HepG2 (cell line): ENCODE data around the gene NUFIP2. TPM values are rescaled to one million over a fixed set of nuclear protein-coding genes. Genes with fewer than 3 reads are reported as not detected.

ENCODE experiments used
- CBFB ChIP-seq: sonication (generic); formaldehyde crosslinking; IDR thresholded peaks from 2 replicates; pipeline ENCODE4 v1.4.0; 2020; ENCODE audit warnings: missing genetic modification reagents
- CHD2 ChIP-seq: IDR thresholded peaks from 2 replicates; pipeline ENCODE4 v1.6.1; 2011; ENCODE audit warnings: low read depth, low read length, improper control_type of control experiment
- JDP2 ChIP-seq: sonication (generic); formaldehyde crosslinking; IDR thresholded peaks from 2 replicates; pipeline ENCODE4 v1.8.1; 2022; ENCODE audit warnings: missing genetic modification reagents, borderline replicate concordance
- KLF15 ChIP-seq: sonication (generic); formaldehyde crosslinking; IDR thresholded peaks from 2 replicates; pipeline ENCODE4 v1.8.1; 2023; ENCODE audit warnings: borderline replicate concordance, mild to moderate bottlenecking, inconsistent platforms, missing genetic modification reagents, mixed read lengths
- KLF9 ChIP-seq: IDR thresholded peaks from 2 replicates; pipeline ENCODE4 v1.6.1; 2016; ENCODE audit warnings: low read depth
- NFE2 ChIP-seq: sonication (generic); formaldehyde crosslinking; IDR thresholded peaks from 2 replicates; pipeline ENCODE4 v1.4.0; 2020; ENCODE audit warnings: missing genetic modification reagents
- NFKB2 ChIP-seq: sonication (generic); formaldehyde crosslinking; IDR thresholded peaks from 2 replicates; pipeline ENCODE4 v1.4.0; 2020; ENCODE audit warnings: missing genetic modification reagents, borderline replicate concordance
- PHF8 ChIP-seq: sonication (generic); formaldehyde crosslinking; IDR thresholded peaks from 2 replicates; pipeline ENCODE4 v1.5.0; 2020; ENCODE audit warnings: missing genetic modification reagents
- PPARG ChIP-seq: conservative IDR thresholded peaks from 2 replicates; pipeline ENCODE4 v1.6.1; 2016; ENCODE audit warnings: missing biosample characterization, missing genetic modification reagents
- SIX1 ChIP-seq: sonication (generic); formaldehyde crosslinking; IDR thresholded peaks from 2 replicates; pipeline ENCODE4 v1.4.0; 2020; ENCODE audit warnings: missing genetic modification reagents, borderline replicate concordance
- SNAI1 ChIP-seq: sonication (generic); formaldehyde crosslinking; IDR thresholded peaks from 2 replicates; pipeline ENCODE4 v1.5.0; 2020; ENCODE audit warnings: mild to moderate bottlenecking, missing genetic modification reagents, borderline replicate concordance
- THRA ChIP-seq: sonication (generic); formaldehyde crosslinking; IDR thresholded peaks from 2 replicates; pipeline ENCODE4 v1.4.0; 2020; ENCODE audit warnings: missing genetic modification reagents, borderline replicate concordance
- ZBED4 ChIP-seq: sonication (generic); formaldehyde crosslinking; IDR thresholded peaks from 2 replicates; pipeline ENCODE4 v1.4.0; 2020; ENCODE audit warnings: missing genetic modification reagents, borderline replicate concordance
- ZBTB33 ChIP-seq: sonication (generic); formaldehyde crosslinking; IDR thresholded peaks from 2 replicates; pipeline ENCODE4 v1.4.0; 2020; ENCODE audit warnings: missing genetic modification reagents
- ZBTB7B ChIP-seq: sonication (generic); formaldehyde crosslinking; IDR thresholded peaks from 2 replicates; pipeline ENCODE4 v1.4.0; 2020; ENCODE audit warnings: missing genetic modification reagents
- ZFP41 ChIP-seq: sonication (generic); formaldehyde crosslinking; IDR thresholded peaks from 2 replicates; pipeline ENCODE4 v1.4.0; 2020; ENCODE audit warnings: mild to moderate bottlenecking, missing genetic modification reagents, borderline replicate concordance
- ZGPAT ChIP-seq: IDR thresholded peaks from 2 replicates; pipeline ENCODE4 v1.6.1; 2016; ENCODE audit warnings: mild to moderate bottlenecking
- ZNF468 ChIP-seq: sonication (generic); formaldehyde crosslinking; IDR thresholded peaks from 2 replicates; pipeline ENCODE4 v1.8.0; 2022; ENCODE audit warnings: mild to moderate bottlenecking, moderate library complexity, missing genetic modification reagents
- ZNF703 ChIP-seq: sonication (generic); formaldehyde crosslinking; IDR thresholded peaks from 2 replicates; pipeline ENCODE4 v1.5.1; 2020; ENCODE audit warnings: missing genetic modification reagents, mild to moderate bottlenecking, moderate library complexity, borderline replicate concordance
- polyA plus RNA-seq, 8 experiments: library from polyadenylated mRNA; depleted of rRNA in 3 of 8; stranded (reverse) in 7 of 8; unstranded in 1 of 8; fragments of >200 nt; fragmentation: Illumina TruSeq in 4 of 8; extraction: Trizol in 4 of 8; gene quantifications; 2 replicates each; pipeline versions ENCODE4 v1.2.1 to v1.2.3, GENCODE V29; 2011 to 2016; ENCODE audit warnings: low read depth in 4 of 8, missing spikeins in 1 of 8, mixed read lengths in 1 of 8; ENCODE audit not compliant: insufficient read depth in 1 of 8
- total RNA-seq, 5 experiments: library from RNA; depleted of rRNA; stranded (reverse); fragments of >200 nt; fragmentation: Illumina TruSeq; extraction: Trizol; gene quantifications; 2 replicates each; pipeline ENCODE4 v1.2.3, GENCODE V29; 2016; ENCODE audit warnings: low read depth in 1 of 5

NUFIP2 gene
- total and polyA plus RNA-seq, 2 of the 13 experiments (the other 11 are each of a cell fraction or from before 2014, with no cell fraction given) = 10.3 to 30.8 TPM

- TF ChIP-seq ZBTB33 (CRISPR knock-in tag) (0 out of 2 replicates have a peak, but pooled peaks have one; percentile 9), ZNF468 (CRISPR knock-in tag) (no peak), CHD2 (no peak), ZGPAT (CRISPR knock-in tag) (peak; percentile 31; the same call in 1 of the 2 replicates), KLF15 (CRISPR knock-in tag) (no peak), ZFP41 (CRISPR knock-in tag) (no peak), KLF9 (CRISPR knock-in tag) (no peak), ZNF703 (CRISPR knock-in tag) (no peak), SIX1 (CRISPR knock-in tag) (0 out of 2 replicates have a peak, but pooled peaks have one; percentile 31), ZBED4 (CRISPR knock-in tag) (0 out of 2 replicates have a peak, but pooled peaks have one; percentile 29), PPARG (CRISPR knock-in tag) (0 out of 2 replicates have a peak, but pooled peaks have one; percentile 48), THRA (CRISPR knock-in tag) (peak; percentile 99), NFKB2 (CRISPR knock-in tag) (no peak), ZBTB7B (CRISPR knock-in tag) (0 out of 2 replicates have a peak, but pooled peaks have one; percentile 49), SNAI1 (CRISPR knock-in tag) (no peak), CBFB (CRISPR knock-in tag) (peak; percentile 31; the same call in 1 of the 2 replicates), JDP2 (CRISPR knock-in tag) (no peak), PHF8 (0 out of 2 replicates have a peak, but pooled peaks have one; percentile 19), NFE2 (CRISPR knock-in tag) (no peak)
Observed at GRCh38 chr17:29219378-29220047, 74.4 kb downstream of the NUFIP2 start (continued).
